K562 (cell line): ENCODE results near the gene KIF17. TPM values are rescaled to one million over a fixed set of nuclear protein-coding genes. Genes with fewer than 3 reads are reported as not detected.
A peak's percentile ranks its signal among the peaks of the same experiment; 100 is the strongest.

Source experiments
- ATAC-seq: fragments of 200-7000 bp; cut with Tn5 transposase; 3 replicates; pipeline ENCODE4 v1.9.1; 2020; ENCODE audit warnings: moderate library complexity
- BruUV-seq: library from RNA; stranded (reverse); fragments of 400-500 nt; replicated peaks from 2 replicates; lab custom pipeline; 2021; lab: Mats Ljungman, UMichigan
- CTCF ChIA-PET: fragments of 300-600 bp; formaldehyde crosslinking; extraction: SDS; loops from one replicate; lab custom pipeline; 2021; ENCODE audit warnings: low intra/inter-chr PET ratio; lab: Yijun Ruan, JAX
- POLR2A ChIA-PET: fragments of 300-600, 350-650 bp; sonication (Branson Sonifier 250); formaldehyde crosslinking; extraction: SDS; loops from one replicate; lab custom pipeline; 2021; ENCODE audit warnings: antibody characterized with exemption, inconsistent platforms; lab: Yijun Ruan, JAX
- DNase-seq, 4 experiments: peaks; one replicate each; pipeline versions ENCODE4 v3.0.0 to v3.0.0-alpha.2; 2011 to 2018; ENCODE audit warnings: low spot score in 3 of 4, mixed read lengths in 3 of 4; ENCODE audit errors: extremely low read depth in 1 of 4
- FAIRE-seq: peaks from 2 replicates; lab custom pipeline; 2011; peaks lifted over from hg19 to GRCh38; lab: Jason Lieb, UNC
- H2AFZ ChIP-seq: 2 replicates; pipeline ENCODE4 v1.6.0; 2011; ENCODE audit warnings: low read depth, low read length, control low read depth, inconsistent platforms
- H3K27ac ChIP-seq: fragments of 200-600 bp; 3 replicates; pipeline ENCODE4 v1.8.0; 2011; ENCODE audit warnings: low read depth, mild to moderate bottlenecking, control low read depth, inconsistent platforms, low read length, moderate library complexity, mixed read lengths; ENCODE audit errors: extremely low read depth
- H3K27me3 ChIP-seq, 2 experiments: fragments of 300-600 bp in 1 of 2; 2 replicates in 1 of 2; 3 replicates in 1 of 2; pipeline versions ENCODE4 v1.6.0 to v1.8.0; 2011; ENCODE audit warnings: inconsistent platforms in 2 of 2, low read length in 2 of 2, mild to moderate bottlenecking in 1 of 2, mixed read lengths in 1 of 2, moderate library complexity in 1 of 2; ENCODE audit not compliant: control insufficient read depth in 2 of 2, insufficient read depth in 2 of 2
- H3K36me3 ChIP-seq: fragments of 300-600 bp; 3 replicates; pipeline ENCODE4 v1.8.0; 2011; ENCODE audit warnings: mild to moderate bottlenecking, low read length, inconsistent platforms; ENCODE audit not compliant: control insufficient read depth, insufficient read depth
- H3K4me1 ChIP-seq, 2 experiments: fragments of 200-600 bp in 1 of 2; replicated peaks in 1 of 2; 2 replicates in 1 of 2; 3 replicates in 1 of 2; pipeline versions ENCODE4 v1.5.1 to v1.8.0; 2011; ENCODE audit warnings: inconsistent platforms in 2 of 2, low read length in 2 of 2, mild to moderate bottlenecking in 1 of 2, mixed read lengths in 1 of 2, moderate library complexity in 1 of 2; ENCODE audit not compliant: control insufficient read depth in 2 of 2, insufficient read depth in 2 of 2
- H3K4me2 ChIP-seq: 2 replicates; pipeline ENCODE4 v1.6.1; 2011; ENCODE audit warnings: low read length, control low read depth, inconsistent platforms, mixed read lengths; ENCODE audit not compliant: insufficient read depth
- H3K4me3 ChIP-seq: fragments of 200-600 bp; sonication (generic), shearing (Covaris generic); 2 replicates; pipeline ENCODE4 v1.5.1; 2016; ENCODE audit warnings: control low read depth, inconsistent platforms
- H3K79me2 ChIP-seq: fragments of 200-600 bp; 3 replicates; pipeline ENCODE4 v1.8.0; 2011; ENCODE audit warnings: low read length, inconsistent platforms; ENCODE audit not compliant: control insufficient read depth, insufficient read depth
- H3K9ac ChIP-seq, 2 experiments: 2 replicates each; pipeline versions ENCODE4 v1.6.0 to v1.6.1; 2011; ENCODE audit warnings: low read depth in 2 of 2, low read length in 2 of 2, control low read depth in 1 of 2, inconsistent platforms in 1 of 2, mild to moderate bottlenecking in 1 of 2, mixed read lengths in 1 of 2; ENCODE audit not compliant: insufficient read depth in 1 of 2
- H3K9me1 ChIP-seq: one replicate; pipeline ENCODE4 v1.6.0; 2011; ENCODE audit warnings: inconsistent platforms, mild to moderate bottlenecking, low read length, moderate library complexity; ENCODE audit not compliant: control insufficient read depth, insufficient read depth
- H3K9me3 ChIP-seq: replicated peaks from 2 replicates; pipeline ENCODE4 v1.5.1; 2011; ENCODE audit warnings: low read depth, low read length, inconsistent platforms; ENCODE audit not compliant: control insufficient read depth, insufficient read depth
- H4K20me1 ChIP-seq: replicated peaks from 2 replicates; pipeline ENCODE4 v1.6.1; 2011; ENCODE audit warnings: low read length, inconsistent platforms, mixed read lengths; ENCODE audit not compliant: control insufficient read depth, insufficient read depth
- CGGBP1 ChIP-seq: fragments of 250-450 bp; sonication (Bioruptor Pico); IDR thresholded peaks from 2 replicates; pipeline ENCODE4 v1.9.0; 2021; ENCODE audit warnings: mild to moderate bottlenecking
- E2F8 ChIP-seq: fragments of 450-650 bp; IDR thresholded peaks from 2 replicates; pipeline ENCODE4 v1.7.1; 2018; ENCODE audit warnings: mild to moderate bottlenecking, low read depth; ENCODE audit not compliant: partially characterized antibody
- ELF2 ChIP-seq: fragments of 250-450 bp; sonication (Bioruptor Pico); IDR thresholded peaks from 2 replicates; pipeline ENCODE4 v1.5.0; 2021; ENCODE audit warnings: mild to moderate bottlenecking
- EWSR1 ChIP-seq: fragments of 450-650 bp; IDR thresholded peaks from 2 replicates; pipeline ENCODE4 v1.6.1; 2018; ENCODE audit warnings: borderline replicate concordance, mild to moderate bottlenecking, low read depth, moderate library complexity; ENCODE audit not compliant: partially characterized antibody
- GTF3C2 ChIP-seq: IDR thresholded peaks from 3 replicates; pipeline ENCODE4 v1.6.1; 2011; ENCODE audit warnings: borderline replicate concordance, mild to moderate bottlenecking, moderate library complexity; ENCODE audit not compliant: insufficient read length; ENCODE audit errors: extremely low read depth
- KDM5B ChIP-seq: fragments of 200-600 bp; sonication (generic); IDR thresholded peaks from 2 replicates; pipeline ENCODE4 v1.6.1; 2012; ENCODE audit warnings: low read depth, mild to moderate bottlenecking, moderate library complexity, low read length, control low read depth, inconsistent platforms; ENCODE audit not compliant: insufficient replicate concordance
- PATZ1 ChIP-seq: fragments of 250-450 bp; sonication (Bioruptor Pico); IDR thresholded peaks from 2 replicates; pipeline ENCODE4 v1.5.0; 2020; ENCODE audit warnings: mild to moderate bottlenecking, borderline replicate concordance
- PHB2 ChIP-seq: fragments of 450-650 bp; IDR thresholded peaks from 2 replicates; pipeline ENCODE4 v1.6.1; 2017; ENCODE audit warnings: low read depth
- TCFL5 ChIP-seq: fragments of 250-450 bp; sonication (Bioruptor Pico); conservative IDR thresholded peaks from 2 replicates; pipeline ENCODE4 v1.6.1; 2021; ENCODE audit warnings: mild to moderate bottlenecking, moderate library complexity, matching md5 sums
- ZBTB2 ChIP-seq: fragments of 450-650 bp; IDR thresholded peaks from 2 replicates; pipeline ENCODE4 v1.6.1; 2016; ENCODE audit warnings: antibody characterized with exemption
- WGBS: fragments of 100-300 bp; shearing (Covaris generic); methylation state at CpG from one replicate; pipeline ENCODE4 v1.1.6; 2016; ENCODE audit warnings: low coverage, mixed read lengths; ENCODE audit not compliant: insufficient coverage; ENCODE audit errors: missing lambda C conversion rate; 5-methylcytosine and 5-hydroxymethylcytosine counted together
- in situ Hi-C: fragments of 300-500 bp; cut with MboI; formaldehyde crosslinking; loops from 4 replicates; pipeline ENCODE4 v1.15.0; 2018; ENCODE audit warnings: inconsistent platforms, mixed read lengths
- intact Hi-C: fragments of 100-400 bp; cut with micrococcal nuclease; formaldehyde crosslinking; loops from 2 replicates; pipeline ENCODE4 v1.14.2; 2022
- polyA plus RNA-seq, 8 experiments: library from polyadenylated mRNA; depleted of rRNA in 4 of 8; stranded (reverse) in 5 of 8; unstranded in 3 of 8; fragments of >200 nt; fragmentation: Nextera tagmentation in 2 of 8; fragmentation: Illumina TruSeq in 1 of 8; extraction: Ambion mirVana in 2 of 8; extraction: Trizol in 1 of 8; gene quantifications; 2 replicates each; pipeline versions ENCODE4 v1.2.1 to v1.2.3, GENCODE V29; 2011 to 2014; ENCODE audit warnings: inconsistent platforms in 1 of 8, missing spikeins in 1 of 8
- total RNA-seq, 7 experiments: library from RNA; depleted of rRNA in 6 of 7; stranded (reverse); fragments of >200 nt in 6 of 7; fragmentation: Illumina TruSeq in 2 of 7; extraction: Trizol in 2 of 7; gene quantifications; 2 replicates each; pipeline versions ENCODE4 v1.2.1 to v1.2.3, GENCODE V29; 2011 to 2021; ENCODE audit warnings: low replicate concordance in 1 of 7

The KIF17 gene
- total and polyA plus RNA-seq, 9 of the 15 experiments (the other 6 are each of a cell fraction or from before 2014, with no cell fraction given): 0.04 to 0.47 (median 0.18) TPM; not detected in 5

GRCh38 chr1:20726118-20726911 is 8.5 kb upstream of the KIF17 start:
- H3K9ac ChIP-seq: peak overlapping the region in 1 of 2 experiments; percentile 29; a peak in 1 of 4 replicates
- H3K27ac ChIP-seq: no peak overlapping the region
- FAIRE-seq (no peak), DNase-seq (no peak), ATAC-seq (no peak)
- H4K20me1 ChIP-seq: peaks cover 6% of the 10 kb centered on the region; the same call in 1 of the 2 replicates
- H3K4me3 ChIP-seq: no peak overlapping the region
- H3K27me3 ChIP-seq: peaks cover 8 to 74% of the 10 kb centered on the region in 2 experiments; a peak in 4 of 5 replicates
- H2AFZ ChIP-seq: no peak overlapping the region
- H3K9me3 ChIP-seq: no peaks in the 10 kb centered on the region; the same call in 1 of the 2 replicates
- ChIA-PET POLR2A (interaction anchor here (0.6 kb wide), 1 partner anchor 347 kb away, joined by 3 read pairs; no protein-coding TSS in a partner anchor), CTCF (no interaction called here)
- no peak overlapping the region for H3K4me2 ChIP-seq
- in situ Hi-C loops: no loop called here
- H3K79me2 ChIP-seq: no peaks in the 10 kb centered on the region
- no TSS peak for BruUV-seq
- intact Hi-C loops: no loop called here
- peaks cover 0 to 63% of the 10 kb centered on the region in 2 experiments; a peak in 2 of 5 replicates for H3K4me1 ChIP-seq
- 9% methylated on average over 25 of the region's 25 CpGs for WGBS
- no peaks in the 10 kb centered on the region for H3K9me1 ChIP-seq
- no peaks in the 10 kb centered on the region for H3K36me3 ChIP-seq
- no peak for TF ChIP-seq ELF2 (CRISPR knock-in tag)
- TF ChIP-seq KDM5B: no peak
- no peak for TF ChIP-seq CGGBP1
- no peak for TF ChIP-seq GTF3C2
- TF ChIP-seq ZBTB2: no peak
- no peak for TF ChIP-seq EWSR1
- no peak for TF ChIP-seq E2F8
- TF ChIP-seq PATZ1 (CRISPR knock-in tag): no peak
- TF ChIP-seq PHB2: no peak
- no peak for TF ChIP-seq TCFL5 (CRISPR knock-in tag)
